ENCODE measurements around the gene SUPT5H.

The SUPT5H gene

GRCh38 chr19:39481676-39482075, 36.3 kb downstream of the SUPT5H start:
- Histone ChIP-seq H3K27me3 (no peaks in the 10 kb centered on the region), H3K36me3 (peaks cover 15 to 40% (median 22%) of the 10 kb centered on the region in 3 donors), H3K4me3 (peak overlapping the region; percentile 89 to 95), H3K9me3 (no peaks in the 10 kb centered on the region), H3K4me1 (peaks cover 0 to 21% (median 13%) of the 10 kb centered on the region in 4 donors), H3K27ac (peak overlapping the region in 1 of 2 donors; percentile 87)
- no peak for TF ChIP-seq CTCF (IDR thresholded peaks at IDR 0.05)
- DNase-seq: no peak
- intact Hi-C loops (cut with DNase I; ENCODE audit: low total_unique reads): loop anchor here (2.0 kb wide), 2 partner anchors 35 to 57 kb away; no protein-coding TSS in a partner anchor

- DNase-seq: no peak
- intact Hi-C loops (cut with DNase I; ENCODE audit: low total_unique reads): loop anchor here (2.0 kb wide), 1 partner anchor 56 kb away; no protein-coding TSS in a partner anchor
- Histone ChIP-seq H3K36me3 (peaks cover 20 to 51% (median 28%) of the 10 kb centered on the region in 3 donors), H3K27me3 (no peaks in the 10 kb centered on the region), H3K4me1 (peaks cover 0 to 21% (median 13%) of the 10 kb centered on the region in 4 donors), H3K27ac (no peak overlapping the region), H3K4me3 (no peak overlapping the region), H3K9me3 (no peaks in the 10 kb centered on the region)
- no peak for TF ChIP-seq CTCF (IDR thresholded peaks at IDR 0.05)
Observed at GRCh38 chr19:39483141-39483540, 37.8 kb downstream of the SUPT5H start.

- no peaks in the 10 kb centered on the region for H3K4me1 ChIP-seq
- H3K9me3 ChIP-seq: no peaks in the 10 kb centered on the region
- peaks cover 49 to 68% (median 67%) of the 10 kb centered on the region in 3 donors for H3K36me3 ChIP-seq
- intact Hi-C loops (cut with DNase I; ENCODE audit: low total_unique reads): no loop called here
- no peak for TF ChIP-seq CTCF (IDR thresholded peaks at IDR 0.05)
- no peak overlapping the region for H3K27ac ChIP-seq
- H3K4me3 ChIP-seq: no peak overlapping the region
- no peaks in the 10 kb centered on the region for H3K27me3 ChIP-seq
- DNase-seq: no peak
Observed at GRCh38 chr19:39489756-39490155, 44.4 kb downstream of the SUPT5H start.

- intact Hi-C loops (cut with DNase I; ENCODE audit: low total_unique reads): no loop called here
- no peak for DNase-seq
- Histone ChIP-seq H3K9me3 (no peaks in the 10 kb centered on the region), H3K4me1 (no peaks in the 10 kb centered on the region), H3K27me3 (peaks cover 0 to 15% of the 10 kb centered on the region in 2 donors), H3K36me3 (peaks cover 35 to 48% (median 43%) of the 10 kb centered on the region in 3 donors), H3K27ac (no peak overlapping the region), H3K4me3 (no peak overlapping the region)
- TF ChIP-seq CTCF (IDR thresholded peaks at IDR 0.05): no peak
Observed at GRCh38 chr19:39492225-39492624, 46.8 kb downstream of the SUPT5H start.

- peaks cover 33 to 45% (median 37%) of the 10 kb centered on the region in 3 donors for H3K36me3 ChIP-seq
Observed at GRCh38 chr19:39492788-39493187, 47.4 kb downstream of the SUPT5H start.

More at GRCh38 chr19:39492788-39493187, 47.4 kb downstream of the SUPT5H start:
- intact Hi-C loops (cut with DNase I; ENCODE audit: low total_unique reads): no loop called here
- H3K4me3 ChIP-seq: no peak overlapping the region
- DNase-seq: no peak
- H3K27ac ChIP-seq: no peak overlapping the region
- peaks cover 0 to 20% of the 10 kb centered on the region in 2 donors for H3K27me3 ChIP-seq
- peaks cover 0 to 3% (median 2%) of the 10 kb centered on the region in 4 donors for H3K4me1 ChIP-seq
- no peaks in the 10 kb centered on the region for H3K9me3 ChIP-seq
- TF ChIP-seq CTCF (IDR thresholded peaks at IDR 0.05): no peak
